ENCODE results near the gene ATG13.

ATG13 gene

DNA sequence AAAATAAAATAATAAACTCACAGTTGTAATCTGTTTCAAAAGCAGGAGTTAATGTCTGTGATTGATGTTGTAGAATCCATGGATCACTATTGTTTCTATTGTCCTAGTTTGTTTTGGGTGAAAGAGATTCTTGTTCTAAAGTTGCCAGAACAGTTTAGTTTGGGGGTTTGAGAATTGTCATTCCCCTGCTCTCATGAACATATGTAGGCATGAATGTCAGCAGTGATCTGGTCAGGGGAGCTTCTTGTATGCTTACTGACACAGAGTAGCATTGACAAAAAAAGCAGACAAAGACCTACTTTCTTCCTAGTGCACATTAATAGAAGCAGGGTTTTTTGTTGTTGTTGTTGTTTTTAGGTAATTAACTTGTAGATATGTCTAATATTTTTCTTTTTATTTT, 44.5 kb downstream of the ATG13 start:
- FAIRE-seq = no peak
- DNase-seq (ENCODE audit: insufficient read length, low spot score) = no peak
- TF ChIP-seq, protein P1, sequence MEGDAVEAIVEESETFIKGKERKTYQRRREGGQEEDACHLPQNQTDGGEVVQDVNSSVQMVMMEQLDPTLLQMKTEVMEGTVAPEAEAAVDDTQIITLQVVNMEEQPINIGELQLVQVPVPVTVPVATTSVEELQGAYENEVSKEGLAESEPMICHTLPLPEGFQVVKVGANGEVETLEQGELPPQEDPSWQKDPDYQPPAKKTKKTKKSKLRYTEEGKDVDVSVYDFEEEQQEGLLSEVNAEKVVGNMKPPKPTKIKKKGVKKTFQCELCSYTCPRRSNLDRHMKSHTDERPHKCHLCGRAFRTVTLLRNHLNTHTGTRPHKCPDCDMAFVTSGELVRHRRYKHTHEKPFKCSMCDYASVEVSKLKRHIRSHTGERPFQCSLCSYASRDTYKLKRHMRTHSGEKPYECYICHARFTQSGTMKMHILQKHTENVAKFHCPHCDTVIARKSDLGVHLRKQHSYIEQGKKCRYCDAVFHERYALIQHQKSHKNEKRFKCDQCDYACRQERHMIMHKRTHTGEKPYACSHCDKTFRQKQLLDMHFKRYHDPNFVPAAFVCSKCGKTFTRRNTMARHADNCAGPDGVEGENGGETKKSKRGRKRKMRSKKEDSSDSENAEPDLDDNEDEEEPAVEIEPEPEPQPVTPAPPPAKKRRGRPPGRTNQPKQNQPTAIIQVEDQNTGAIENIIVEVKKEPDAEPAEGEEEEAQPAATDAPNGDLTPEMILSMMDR (IDR thresholded peaks at IDR 0.05; ENCODE audit: insufficient read depth, missing control alignments) = no peak

DNA sequence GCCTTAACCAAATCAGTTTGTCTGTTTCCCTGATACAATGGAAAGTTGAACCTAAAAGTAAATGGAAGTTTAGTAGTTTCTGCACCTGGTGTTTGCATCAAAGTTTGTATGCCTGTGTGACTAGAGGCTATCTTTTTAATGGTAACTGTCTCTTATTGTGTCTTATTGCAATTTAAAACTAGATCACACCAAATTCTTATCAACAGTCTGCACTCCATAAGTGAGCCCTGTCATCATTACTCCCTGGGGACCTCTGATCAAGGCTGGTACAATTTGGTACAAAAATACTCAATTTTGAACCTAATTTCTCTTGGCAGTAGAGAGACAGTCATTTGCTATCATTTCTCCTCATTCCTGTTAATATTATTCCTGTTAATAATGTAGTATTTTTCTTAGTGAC, 45.0 kb downstream of the ATG13 start:
- TF ChIP-seq, protein P1 (IDR thresholded peaks at IDR 0.05; ENCODE audit: insufficient read depth, missing control alignments) = no peak
- no peak for DNase-seq (ENCODE audit: insufficient read length, low spot score)
- FAIRE-seq = no peak

DNA sequence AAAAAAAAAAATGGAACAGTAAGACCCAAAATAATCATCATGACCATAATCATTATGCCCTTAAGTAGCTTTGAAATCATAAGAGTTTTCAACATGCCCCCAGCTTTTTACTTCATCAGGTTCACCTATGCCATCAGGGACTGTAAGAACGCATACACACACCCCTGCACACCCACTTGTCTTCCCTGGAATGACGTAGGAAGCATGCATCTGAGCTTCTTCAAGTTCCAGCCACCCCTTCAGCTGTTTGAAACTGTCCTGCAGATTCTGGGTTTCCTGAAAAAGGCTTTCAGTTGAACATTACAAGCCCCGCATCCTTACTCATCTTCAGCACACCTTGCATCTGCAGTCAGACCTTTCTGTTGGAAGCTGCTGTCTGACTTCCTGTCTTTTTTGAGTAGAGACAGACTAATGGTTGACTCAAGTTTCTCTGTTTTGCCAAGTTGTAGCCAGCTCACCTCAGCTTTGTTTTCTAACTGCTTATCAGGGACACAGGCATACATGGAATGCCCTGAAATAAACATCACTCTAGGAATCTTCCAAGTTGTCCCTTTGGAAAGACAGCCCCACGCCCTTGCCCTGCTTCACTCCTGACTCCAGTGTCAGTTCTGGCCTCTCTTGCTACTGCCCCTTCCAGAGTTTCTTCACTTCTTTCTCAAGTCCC, 46.1 kb downstream of the ATG13 start:
- TF ChIP-seq, protein P1 (IDR thresholded peaks at IDR 0.05; ENCODE audit: insufficient read depth, missing control alignments) = no peak
- no peak for FAIRE-seq
- no peak for DNase-seq (ENCODE audit: insufficient read length, low spot score)

DNA sequence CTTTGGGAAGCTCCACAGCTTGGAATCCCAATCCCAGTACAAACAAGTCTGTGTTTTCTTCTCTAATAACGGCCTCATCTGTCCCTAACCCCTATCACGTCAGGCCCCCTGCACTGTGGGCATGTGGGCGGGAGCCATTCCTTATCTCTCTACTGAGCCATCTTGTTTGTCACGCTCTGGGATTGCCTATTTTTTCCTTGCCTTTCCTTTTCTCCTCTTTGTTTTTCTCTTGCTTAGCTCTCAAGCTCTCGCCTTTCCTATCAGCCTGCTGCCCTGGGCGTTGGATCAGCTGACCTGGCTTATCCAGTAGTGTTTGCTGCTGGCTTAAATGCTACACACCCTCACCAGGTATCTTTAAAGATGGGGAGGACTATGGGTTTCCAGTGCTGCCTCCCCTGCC, 47.3 kb downstream of the ATG13 start:
- FAIRE-seq = no peak
- TF ChIP-seq, protein P1 (IDR thresholded peaks at IDR 0.05; ENCODE audit: insufficient read depth, missing control alignments) = no peak

DNA sequence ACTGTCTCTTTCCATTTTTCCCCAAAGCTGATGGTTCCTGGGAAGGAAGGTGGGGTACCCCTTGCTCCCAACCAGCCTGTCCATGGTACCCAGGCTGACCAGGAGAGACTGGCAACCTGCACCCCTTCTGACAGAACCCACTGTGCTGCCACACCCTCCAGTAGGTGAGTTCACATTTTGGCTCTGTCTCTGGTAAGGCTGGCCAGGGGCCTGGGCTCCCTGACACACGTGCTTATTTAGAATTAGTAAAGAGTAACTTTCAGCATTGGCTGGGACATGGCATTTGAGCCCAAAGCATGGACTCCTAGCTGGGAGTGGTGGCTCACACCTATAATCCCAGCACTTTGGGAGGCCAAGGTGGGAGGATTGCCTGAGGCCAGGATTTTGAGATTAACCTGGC, 48.0 kb downstream of the ATG13 start:
- no peak for FAIRE-seq
- DNase-seq (ENCODE audit: insufficient read length, low spot score) = no peak
- TF ChIP-seq, protein P1 (IDR thresholded peaks at IDR 0.05; ENCODE audit: insufficient read depth, missing control alignments) = no peak

More for the DNA sequence above, 47.3 kb downstream of the ATG13 start:
- no peak for DNase-seq (ENCODE audit: insufficient read length, low spot score)

DNA sequence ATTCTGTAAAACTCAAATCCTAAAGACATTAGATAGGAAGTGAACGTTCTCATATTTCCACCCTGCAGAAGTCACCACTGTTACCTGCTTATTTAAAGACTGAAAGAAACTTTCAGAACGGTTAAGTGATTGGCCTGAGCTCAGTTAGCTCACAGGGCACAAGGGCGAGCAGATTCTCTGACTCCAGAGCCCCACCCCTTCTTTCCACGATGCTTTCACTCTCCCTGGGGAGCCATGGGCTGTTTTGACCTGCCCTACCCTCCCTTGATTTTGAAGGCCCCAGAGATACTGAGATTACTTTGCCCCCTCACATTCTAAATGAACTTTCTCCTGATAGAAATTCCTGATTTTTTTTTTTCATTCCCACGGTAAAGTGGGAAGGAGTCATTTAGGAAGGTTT, 49.2 kb downstream of the ATG13 start:
- DNase-seq (ENCODE audit: insufficient read length, low spot score) (no peak), FAIRE-seq (no peak)
- TF ChIP-seq, protein P1 (IDR thresholded peaks at IDR 0.05; ENCODE audit: insufficient read depth, missing control alignments) = no peak

DNA sequence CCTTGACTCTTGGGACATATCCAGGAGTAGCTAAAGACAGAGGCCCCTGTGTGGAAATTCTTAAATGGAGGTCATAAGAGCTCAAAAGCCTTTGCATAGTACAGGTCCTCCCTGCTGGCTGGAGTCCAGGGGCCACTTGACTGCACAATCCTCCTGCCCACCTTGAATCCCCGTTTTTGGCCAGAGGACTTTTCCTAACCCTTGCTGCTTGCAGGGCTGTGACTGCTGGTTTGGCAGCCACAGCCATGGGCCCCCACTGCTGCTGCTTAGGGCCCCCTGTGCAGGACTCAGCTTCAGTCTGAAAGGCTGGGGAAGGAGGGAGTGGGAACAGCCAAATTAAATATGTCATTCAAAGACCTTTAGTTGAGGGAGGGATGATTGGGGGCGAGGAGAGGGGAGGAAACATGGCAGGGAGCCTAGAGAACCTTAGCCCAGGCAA, 49.7 kb downstream of the ATG13 start:
- DNase-seq (ENCODE audit: insufficient read length, low spot score) (no peak), FAIRE-seq (no peak)
- TF ChIP-seq, protein P1 (IDR thresholded peaks at IDR 0.05; ENCODE audit: insufficient read depth, missing control alignments) = no peak

Measured in D721Med (cell line).